ENCODE measurements around the gene L3MBTL4. TPM values are rescaled to one million over a fixed set of nuclear protein-coding genes. Genes with fewer than 3 reads are reported as not detected.

L3MBTL4 gene
- polyA plus RNA-seq, 4 donors, result 2.6 to 6.5 (median 3.6) TPM

GRCh38 chr18:5966514-5966913 lies 448.2 kb downstream of the L3MBTL4 start:
- Histone ChIP-seq H3K36me3 (ENCODE audit: control insufficient read depth in 3 of 3, insufficient read depth in 2 of 3, low read depth in 1 of 3, low read length in 3 of 3) (no peaks in the 10 kb centered on the region), H3K27ac (ENCODE audit: low read depth in 1 of 3, low read length in 2 of 3) (peak overlapping the region in 1 of 3 donors; percentile 21), H3K27me3 (ENCODE audit: control insufficient read depth in 3 of 3, insufficient read depth in 3 of 3, low read length in 3 of 3) (no peaks in the 10 kb centered on the region), H3K4me3 (ENCODE audit: low read depth in 1 of 3, low read length in 3 of 3) (no peak overlapping the region), H3K9me3 (ENCODE audit: control insufficient read depth in 2 of 2, insufficient read depth in 1 of 2, low read depth in 1 of 2, low read length in 1 of 2) (no peaks in the 10 kb centered on the region), H3K4me1 (ENCODE audit: control insufficient read depth in 3 of 3, insufficient read depth in 2 of 3, low read depth in 1 of 3, low read length in 2 of 3) (peaks cover 0 to 45% (median 12%) of the 10 kb centered on the region in 3 donors)
- no peak for FAIRE-seq
- WGBS, 3 donors, result 22 to 68% (median 41%) methylated on average over 4 of the region's 4 CpGs
- peak; percentile 94 to 96 for DNase-seq

GRCh38 chr18:5964996-5965395 lies 449.7 kb downstream of the L3MBTL4 start:
- no peak overlapping the region for H3K4me3 ChIP-seq (ENCODE audit: low read depth in 1 of 3, low read length in 3 of 3)
- H3K27ac ChIP-seq (ENCODE audit: low read depth in 1 of 3, low read length in 2 of 3), result no peak overlapping the region
- FAIRE-seq, result no peak
- H3K27me3 ChIP-seq (ENCODE audit: control insufficient read depth in 3 of 3, insufficient read depth in 3 of 3, low read length in 3 of 3), result no peaks in the 10 kb centered on the region
- WGBS, 3 donors, result 46 to 54% (median 51%) methylated on average over 2 of the region's 2 CpGs
- peaks cover 0 to 33% (median 8%) of the 10 kb centered on the region in 3 donors for H3K4me1 ChIP-seq (ENCODE audit: control insufficient read depth in 3 of 3, insufficient read depth in 2 of 3, low read depth in 1 of 3, low read length in 2 of 3)
- DNase-seq, result no peak
- no peaks in the 10 kb centered on the region for H3K9me3 ChIP-seq (ENCODE audit: control insufficient read depth in 2 of 2, insufficient read depth in 1 of 2, low read depth in 1 of 2, low read length in 1 of 2)
- no peaks in the 10 kb centered on the region for H3K36me3 ChIP-seq (ENCODE audit: control insufficient read depth in 3 of 3, insufficient read depth in 2 of 3, low read depth in 1 of 3, low read length in 3 of 3)

GRCh38 chr18:5964596-5964995 lies 450.1 kb downstream of the L3MBTL4 start:
- no peak overlapping the region for H3K4me3 ChIP-seq (ENCODE audit: low read depth in 1 of 3, low read length in 3 of 3)

GRCh38 chr18:5964108-5964507 lies 450.6 kb downstream of the L3MBTL4 start:
- Histone ChIP-seq H3K4me1 (ENCODE audit: control insufficient read depth in 3 of 3, insufficient read depth in 2 of 3, low read depth in 1 of 3, low read length in 2 of 3) (peaks cover 0 to 24% (median 8%) of the 10 kb centered on the region in 3 donors), H3K27me3 (ENCODE audit: control insufficient read depth in 3 of 3, insufficient read depth in 3 of 3, low read length in 3 of 3) (no peaks in the 10 kb centered on the region), H3K27ac (ENCODE audit: low read depth in 1 of 3, low read length in 2 of 3) (no peak overlapping the region), H3K36me3 (ENCODE audit: control insufficient read depth in 3 of 3, insufficient read depth in 2 of 3, low read depth in 1 of 3, low read length in 3 of 3) (no peaks in the 10 kb centered on the region), H3K9me3 (ENCODE audit: control insufficient read depth in 2 of 2, insufficient read depth in 1 of 2, low read depth in 1 of 2, low read length in 1 of 2) (no peaks in the 10 kb centered on the region), H3K4me3 (ENCODE audit: low read depth in 1 of 3, low read length in 3 of 3) (no peak overlapping the region)
- 85 to 94% (median 88%) methylated on average over 8 of the region's 8 CpGs for WGBS, 3 donors
- DNase-seq (no peak), FAIRE-seq (no peak)

More at GRCh38 chr18:5964596-5964995, 450.1 kb downstream of the L3MBTL4 start:
- Histone ChIP-seq H3K4me1 (ENCODE audit: control insufficient read depth in 3 of 3, insufficient read depth in 2 of 3, low read depth in 1 of 3, low read length in 2 of 3) (peaks cover 0 to 29% (median 8%) of the 10 kb centered on the region in 3 donors), H3K36me3 (ENCODE audit: control insufficient read depth in 3 of 3, insufficient read depth in 2 of 3, low read depth in 1 of 3, low read length in 3 of 3) (no peaks in the 10 kb centered on the region), H3K27me3 (ENCODE audit: control insufficient read depth in 3 of 3, insufficient read depth in 3 of 3, low read length in 3 of 3) (no peaks in the 10 kb centered on the region), H3K9me3 (ENCODE audit: control insufficient read depth in 2 of 2, insufficient read depth in 1 of 2, low read depth in 1 of 2, low read length in 1 of 2) (no peaks in the 10 kb centered on the region), H3K27ac (ENCODE audit: low read depth in 1 of 3, low read length in 2 of 3) (no peak overlapping the region)
- FAIRE-seq, result no peak
- WGBS, 3 donors, result 73 to 88% (median 77%) methylated on average over 5 of the region's 5 CpGs
- no peak for DNase-seq

GRCh38 chr18:5963267-5963666 lies 451.4 kb downstream of the L3MBTL4 start:
- DNase-seq, result no peak
- Histone ChIP-seq H3K4me3 (ENCODE audit: low read depth in 1 of 3, low read length in 3 of 3) (no peak overlapping the region), H3K9me3 (ENCODE audit: control insufficient read depth in 2 of 2, insufficient read depth in 1 of 2, low read depth in 1 of 2, low read length in 1 of 2) (no peaks in the 10 kb centered on the region), H3K36me3 (ENCODE audit: control insufficient read depth in 3 of 3, insufficient read depth in 2 of 3, low read depth in 1 of 3, low read length in 3 of 3) (no peaks in the 10 kb centered on the region), H3K4me1 (ENCODE audit: control insufficient read depth in 3 of 3, insufficient read depth in 2 of 3, low read depth in 1 of 3, low read length in 2 of 3) (peaks cover 0 to 21% (median 5%) of the 10 kb centered on the region in 3 donors), H3K27ac (ENCODE audit: low read depth in 1 of 3, low read length in 2 of 3) (no peak overlapping the region), H3K27me3 (ENCODE audit: control insufficient read depth in 3 of 3, insufficient read depth in 3 of 3, low read length in 3 of 3) (no peaks in the 10 kb centered on the region)
- 96% methylated on average over 7 of the region's 7 CpGs for WGBS, 3 donors
- FAIRE-seq, result no peak

GRCh38 chr18:5962362-5962761 lies 452.3 kb downstream of the L3MBTL4 start:
- Histone ChIP-seq H3K9me3 (ENCODE audit: control insufficient read depth in 2 of 2, insufficient read depth in 1 of 2, low read depth in 1 of 2, low read length in 1 of 2) (no peaks in the 10 kb centered on the region), H3K4me1 (ENCODE audit: control insufficient read depth in 3 of 3, insufficient read depth in 2 of 3, low read depth in 1 of 3, low read length in 2 of 3) (peaks cover 0 to 12% (median 2%) of the 10 kb centered on the region in 3 donors), H3K4me3 (ENCODE audit: low read depth in 1 of 3, low read length in 3 of 3) (no peak overlapping the region), H3K27ac (ENCODE audit: low read depth in 1 of 3, low read length in 2 of 3) (no peak overlapping the region), H3K36me3 (ENCODE audit: control insufficient read depth in 3 of 3, insufficient read depth in 2 of 3, low read depth in 1 of 3, low read length in 3 of 3) (no peaks in the 10 kb centered on the region), H3K27me3 (ENCODE audit: control insufficient read depth in 3 of 3, insufficient read depth in 3 of 3, low read length in 3 of 3) (no peaks in the 10 kb centered on the region)
- WGBS, 3 donors, result 18 to 47% (median 45%) methylated on average over 6 of the region's 6 CpGs
- DNase-seq (peak in 1 of 2 donors; percentile 23), FAIRE-seq (no peak)

- FAIRE-seq (no peak), DNase-seq (no peak)
- no peaks in the 10 kb centered on the region for H3K9me3 ChIP-seq (ENCODE audit: control insufficient read depth in 2 of 2, insufficient read depth in 1 of 2, low read depth in 1 of 2, low read length in 1 of 2)
- no peaks in the 10 kb centered on the region for H3K36me3 ChIP-seq (ENCODE audit: control insufficient read depth in 3 of 3, insufficient read depth in 2 of 3, low read depth in 1 of 3, low read length in 3 of 3)
- 89 to 95% (median 92%) methylated on average over 3 of the region's 3 CpGs for WGBS, 3 donors
- no peak overlapping the region for H3K4me3 ChIP-seq (ENCODE audit: low read depth in 1 of 3, low read length in 3 of 3)
- H3K27ac ChIP-seq (ENCODE audit: low read depth in 1 of 3, low read length in 2 of 3), result no peak overlapping the region
- peaks cover 0 to 7% (median 0%) of the 10 kb centered on the region in 3 donors for H3K4me1 ChIP-seq (ENCODE audit: control insufficient read depth in 3 of 3, insufficient read depth in 2 of 3, low read depth in 1 of 3, low read length in 2 of 3)
- no peaks in the 10 kb centered on the region for H3K27me3 ChIP-seq (ENCODE audit: control insufficient read depth in 3 of 3, insufficient read depth in 3 of 3, low read length in 3 of 3)
These were observed 452.9 kb downstream of the L3MBTL4 start for GRCh38 chr18:5961828-5962150.

GRCh38 chr18:5961097-5961827 lies 453.4 kb downstream of the L3MBTL4 start:
- WGBS, 3 donors, result 68 to 76% (median 71%) methylated on average over 10 of the region's 10 CpGs
- H3K9me3 ChIP-seq (ENCODE audit: control insufficient read depth in 2 of 2, insufficient read depth in 1 of 2, low read depth in 1 of 2, low read length in 1 of 2), result no peaks in the 10 kb centered on the region
- no peaks in the 10 kb centered on the region for H3K36me3 ChIP-seq (ENCODE audit: control insufficient read depth in 3 of 3, insufficient read depth in 2 of 3, low read depth in 1 of 3, low read length in 3 of 3)
- DNase-seq, result no peak
- peaks cover 0 to 3% (median 0%) of the 10 kb centered on the region in 3 donors for H3K4me1 ChIP-seq (ENCODE audit: control insufficient read depth in 3 of 3, insufficient read depth in 2 of 3, low read depth in 1 of 3, low read length in 2 of 3)
- no peak for FAIRE-seq
- no peak overlapping the region for H3K27ac ChIP-seq (ENCODE audit: low read depth in 1 of 3, low read length in 2 of 3)
- no peak overlapping the region for H3K4me3 ChIP-seq (ENCODE audit: low read depth in 1 of 3, low read length in 3 of 3)
- no peaks in the 10 kb centered on the region for H3K27me3 ChIP-seq (ENCODE audit: control insufficient read depth in 3 of 3, insufficient read depth in 3 of 3, low read length in 3 of 3)

- Histone ChIP-seq H3K27ac (ENCODE audit: low read depth in 1 of 3, low read length in 2 of 3) (no peak overlapping the region), H3K27me3 (ENCODE audit: control insufficient read depth in 3 of 3, insufficient read depth in 3 of 3, low read length in 3 of 3) (no peaks in the 10 kb centered on the region), H3K36me3 (ENCODE audit: control insufficient read depth in 3 of 3, insufficient read depth in 2 of 3, low read depth in 1 of 3, low read length in 3 of 3) (no peaks in the 10 kb centered on the region), H3K9me3 (ENCODE audit: control insufficient read depth in 2 of 2, insufficient read depth in 1 of 2, low read depth in 1 of 2, low read length in 1 of 2) (no peaks in the 10 kb centered on the region), H3K4me3 (ENCODE audit: low read depth in 1 of 3, low read length in 3 of 3) (no peak overlapping the region), H3K4me1 (ENCODE audit: control insufficient read depth in 3 of 3, insufficient read depth in 2 of 3, low read depth in 1 of 3, low read length in 2 of 3) (no peaks in the 10 kb centered on the region)
- no peak for FAIRE-seq
- DNase-seq, result no peak
- 90 to 94% (median 90%) methylated on average over 6 of the region's 6 CpGs for WGBS, 3 donors
These were observed 455.9 kb downstream of the L3MBTL4 start for GRCh38 chr18:5958822-5959221.

Data from small intestine (tissue), 7 donors.